OCI-LY7 (cell line): ENCODE data around the gene IL18R1. TPM values are rescaled to one million over a fixed set of nuclear protein-coding genes. Genes with fewer than 3 reads are reported as not detected.

Experiments used
- BruUV-seq: library from RNA; stranded (reverse); fragments of 400-500 nt; replicated peaks from 2 replicates; lab custom pipeline; 2021; lab: Mats Ljungman, UMichigan
- CTCF ChIA-PET: fragments of 300-600 bp; sonication (Branson Sonifier 250); formaldehyde crosslinking; loops from one replicate; lab custom pipeline; 2022; ENCODE audit warnings: antibody characterized with exemption; ENCODE audit not compliant: unreplicated experiment; lab: Charles Lee
- POLR2A ChIA-PET: fragments of 300-600 bp; sonication (Branson Sonifier 250); formaldehyde crosslinking; loops from one replicate; lab custom pipeline; 2022; ENCODE audit warnings: antibody characterized with exemption; lab: Charles Lee
- DNase-seq: peaks from one replicate; pipeline ENCODE4 v3.0.0-alpha.2; 2015; ENCODE audit warnings: low spot score
- H2AFZ ChIP-seq: fragments of 200-600 bp; sonication (generic), shearing (Covaris generic); 2 replicates; pipeline ENCODE4 v1.6.1; 2014; ENCODE audit warnings: mild to moderate bottlenecking, antibody characterized with exemption, low read length, moderate library complexity
- H3K27ac ChIP-seq: fragments of 200-600 bp; sonication (generic); 2 replicates; pipeline ENCODE4 v1.5.1; 2014; ENCODE audit warnings: mixed run types, low read depth, mild to moderate bottlenecking, moderate library complexity, low read length, inconsistent platforms; ENCODE audit not compliant: poor library complexity, severe bottlenecking
- H3K36me3 ChIP-seq: fragments of 200-600 bp; sonication (generic); 2 replicates; pipeline ENCODE4 v1.6.1; 2014; ENCODE audit warnings: mild to moderate bottlenecking, antibody characterized with exemption, low read length, moderate library complexity, mixed read lengths; ENCODE audit not compliant: insufficient read depth
- H3K4me1 ChIP-seq: fragments of 200-600 bp; sonication (generic); 2 replicates; pipeline ENCODE4 v1.5.1; 2014; ENCODE audit warnings: mild to moderate bottlenecking, low read length; ENCODE audit not compliant: insufficient read depth, poor library complexity, severe bottlenecking
- H3K4me2 ChIP-seq: fragments of 200-600 bp; sonication (generic); 2 replicates; pipeline ENCODE4 v1.6.1; 2014; ENCODE audit warnings: mild to moderate bottlenecking, low read length
- H3K4me3 ChIP-seq: fragments of 200-600 bp; sonication (generic); 2 replicates; pipeline ENCODE4 v1.5.1; 2014; ENCODE audit warnings: mild to moderate bottlenecking, low read depth, low read length; ENCODE audit not compliant: poor library complexity, severe bottlenecking
- H3K79me2 ChIP-seq: fragments of 200-600 bp; sonication (generic); 2 replicates; pipeline ENCODE4 v1.6.1; 2016; ENCODE audit warnings: low read depth, mild to moderate bottlenecking, low read length, moderate library complexity, mixed read lengths; ENCODE audit not compliant: insufficient read depth
- H3K9me2 ChIP-seq: fragments of 200-600 bp; sonication (generic); 2 replicates; pipeline ENCODE4 v1.6.1; 2016; ENCODE audit warnings: mild to moderate bottlenecking, low read length, mixed read lengths; ENCODE audit not compliant: insufficient read depth
- H3K9me3 ChIP-seq: fragments of 200-600 bp; sonication (generic); 2 replicates; pipeline ENCODE4 v1.6.1; 2014; ENCODE audit warnings: mild to moderate bottlenecking, mixed run types, low read length, mixed read lengths
- H4K20me1 ChIP-seq: fragments of 200-600 bp; sonication (generic); 2 replicates; pipeline ENCODE4 v1.6.1; 2014; ENCODE audit warnings: mild to moderate bottlenecking, antibody characterized with exemption, low read length, moderate library complexity, mixed read lengths; ENCODE audit not compliant: insufficient read depth
- CTCF ChIP-seq: fragments of 200-600 bp; sonication (generic); conservative IDR thresholded peaks from 2 replicates; pipeline ENCODE4 v1.5.1; 2014; ENCODE audit warnings: mild to moderate bottlenecking, antibody characterized with exemption, low read length, moderate library complexity, mixed read lengths
- EZH2phosphoT487 ChIP-seq: fragments of 200-600 bp; sonication (generic); IDR thresholded peaks from 2 replicates; pipeline ENCODE4 v1.6.1; 2018; ENCODE audit warnings: low read depth, borderline replicate concordance, mild to moderate bottlenecking, mixed run types, antibody characterized with exemption, low read length, moderate library complexity, mixed read lengths
- intact Hi-C: fragments of 100-400 bp; cut with micrococcal nuclease; formaldehyde crosslinking; loops from one replicate; pipeline ENCODE4 v1.10.0; 2022; ENCODE audit not compliant: unreplicated experiment
- total RNA-seq, 2 experiments: library from RNA; depleted of rRNA in 1 of 2; stranded (reverse); fragments of >200 nt in 1 of 2; shearing (Covaris generic) in 1 of 2; gene quantifications; 2 replicates each; pipeline ENCODE4 v1.2.3, GENCODE V29; 2014 to 2022

The IL18R1 gene
- total RNA-seq, 2 experiments from 2014 or later: not detected

GRCh38 chr2:102340778-102341177 lies 14.8 kb upstream of the IL18R1 start:
- intact Hi-C loops: no loop called here
- CTCF ChIA-PET: no interaction called here

GRCh38 chr2:102342888-102343287 lies 12.7 kb upstream of the IL18R1 start:
- no peaks in the 10 kb centered on the region for H3K9me2 ChIP-seq
- H3K79me2 ChIP-seq: no peaks in the 10 kb centered on the region
- DNase-seq: no peak
- POLR2A ChIA-PET: interaction anchor here (0.7 kb wide), 1 partner anchor 1171 kb away, joined by 3 read pairs; no protein-coding TSS in a partner anchor
- CTCF ChIA-PET: no interaction called here
- BruUV-seq: no TSS peak
- H3K36me3 ChIP-seq: no peaks in the 10 kb centered on the region
- no peaks in the 10 kb centered on the region for H3K9me3 ChIP-seq
- intact Hi-C loops: no loop called here
- no peak for TF ChIP-seq EZH2phosphoT487
- no peak for TF ChIP-seq CTCF
- H3K4me3 ChIP-seq: no peak overlapping the region
- H3K27ac ChIP-seq: no peak overlapping the region
- H3K4me1 ChIP-seq: no peaks in the 10 kb centered on the region
- no peaks in the 10 kb centered on the region for H4K20me1 ChIP-seq
- H2AFZ ChIP-seq: no peak overlapping the region
- H3K4me2 ChIP-seq: no peak overlapping the region

More at GRCh38 chr2:102340778-102341177, 14.8 kb upstream of the IL18R1 start:
- Histone ChIP-seq H3K27ac (no peak overlapping the region), H2AFZ (no peak overlapping the region), H3K4me2 (no peak overlapping the region), H3K9me3 (no peaks in the 10 kb centered on the region), H3K4me1 (no peaks in the 10 kb centered on the region), H3K36me3 (no peaks in the 10 kb centered on the region), H4K20me1 (no peaks in the 10 kb centered on the region), H3K9me2 (no peaks in the 10 kb centered on the region), H3K79me2 (no peaks in the 10 kb centered on the region), H3K4me3 (no peak overlapping the region)
- TF ChIP-seq EZH2phosphoT487 (no peak), CTCF (no peak)
- POLR2A ChIA-PET: interaction anchor here (0.7 kb wide), 1 partner anchor 283 kb away, joined by 3 read pairs; no protein-coding TSS in a partner anchor
- no peak for DNase-seq
- BruUV-seq: no TSS peak

- POLR2A ChIA-PET: interaction anchor here (1.0 kb wide), 1 partner anchor 18 kb away, joined by 3 read pairs; no protein-coding TSS in a partner anchor
- TF ChIP-seq EZH2phosphoT487 (no peak), CTCF (no peak)
- no peaks in the 10 kb centered on the region for H3K9me3 ChIP-seq
- intact Hi-C loops: no loop called here
- H3K79me2 ChIP-seq: no peaks in the 10 kb centered on the region
- no peak overlapping the region for H3K27ac ChIP-seq
- H3K4me1 ChIP-seq: no peaks in the 10 kb centered on the region
- H3K9me2 ChIP-seq: no peaks in the 10 kb centered on the region
- H4K20me1 ChIP-seq: no peaks in the 10 kb centered on the region
- H3K4me3 ChIP-seq: no peak overlapping the region
- H3K36me3 ChIP-seq: no peaks in the 10 kb centered on the region
- DNase-seq: no peak
- CTCF ChIA-PET: no interaction called here
- H3K4me2 ChIP-seq: no peak overlapping the region
- H2AFZ ChIP-seq: no peak overlapping the region
- BruUV-seq: no TSS peak
Observed at GRCh38 chr2:102344397-102344796, 11.2 kb upstream of the IL18R1 start.
